GM12801 (cell line): ENCODE data around the gene PRRG2.

Experiments used
- CTCF ChIP-seq: IDR thresholded peaks from one replicate; pipeline ENCODE4 v1.5.1; 2011; ENCODE audit warnings: control low read depth; ENCODE audit not compliant: insufficient read length; ENCODE audit errors: extremely low read depth

Gene PRRG2

GRCh38 chr19:49581007-49581508 is at the start of gene PRRG2:
Gene PRRG2 (plus strand): TSS chr19:49581316. CDS start chr19:49583220, 1,904 bp downstream.
- no peak for TF ChIP-seq CTCF

- TF ChIP-seq CTCF = no peak
These were observed 47.3 kb upstream of the PRRG2 start for GRCh38 chr19:49533551-49534488.

GRCh38 chr19:49534632-49535385 is 46.3 kb upstream of the PRRG2 start:
- TF ChIP-seq CTCF = no peak

DNA sequence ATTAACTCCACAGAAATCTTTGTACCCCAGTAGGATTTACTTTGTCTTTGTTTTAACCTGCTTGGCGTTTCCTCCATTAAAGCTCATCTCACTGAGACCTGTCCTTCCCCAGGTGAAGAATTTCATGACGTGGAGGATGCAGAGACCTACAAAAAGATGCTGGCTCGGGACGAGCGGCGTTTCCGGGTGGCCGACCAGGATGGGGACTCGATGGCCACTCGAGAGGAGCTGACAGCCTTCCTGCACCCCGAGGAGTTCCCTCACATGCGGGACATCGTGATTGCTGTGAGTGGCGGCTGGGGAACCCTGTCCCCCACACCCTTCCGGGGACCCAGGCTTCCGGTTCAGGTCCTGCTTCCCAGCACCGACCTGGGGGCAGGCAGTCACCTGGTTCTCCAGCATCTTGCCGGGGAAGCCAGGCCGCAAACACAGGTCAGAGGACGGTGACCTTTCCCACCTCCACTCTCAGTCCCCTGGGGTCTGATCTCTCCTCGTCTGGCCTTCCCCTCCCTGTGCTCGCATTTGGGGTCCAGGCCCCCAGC is 44.1 kb upstream of the PRRG2 start:
- no peak for TF ChIP-seq CTCF

DNA sequence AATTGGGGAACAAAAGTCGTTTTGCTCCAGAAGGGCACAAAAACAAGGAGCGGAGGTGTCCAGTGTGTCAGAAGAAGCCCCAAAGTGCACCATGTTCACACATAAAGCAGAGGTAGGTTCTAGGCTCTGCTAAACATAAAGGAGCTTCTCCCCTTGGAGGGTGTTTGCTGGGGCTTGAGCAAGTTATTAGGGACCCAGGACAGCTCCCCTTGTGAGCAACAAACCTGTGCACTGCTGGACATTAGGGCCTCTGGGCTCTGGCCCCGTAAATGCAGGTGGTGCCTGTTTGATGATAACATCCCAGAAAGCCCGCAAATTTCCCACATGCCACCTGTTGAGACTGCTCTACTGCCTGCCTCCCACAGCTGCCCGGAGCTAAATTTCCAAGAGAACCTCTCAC is 42.5 kb upstream of the PRRG2 start:
- no peak for TF ChIP-seq CTCF

GRCh38 chr19:49539192-49539952 is 41.7 kb upstream of the PRRG2 start:
- no peak for TF ChIP-seq CTCF
